ENCODE measurements around the gene M1AP.

M1AP gene

GRCh38 chr2:74540291-74540690, 107.8 kb downstream of the M1AP start:
- DNase-seq = no peak

DNA sequence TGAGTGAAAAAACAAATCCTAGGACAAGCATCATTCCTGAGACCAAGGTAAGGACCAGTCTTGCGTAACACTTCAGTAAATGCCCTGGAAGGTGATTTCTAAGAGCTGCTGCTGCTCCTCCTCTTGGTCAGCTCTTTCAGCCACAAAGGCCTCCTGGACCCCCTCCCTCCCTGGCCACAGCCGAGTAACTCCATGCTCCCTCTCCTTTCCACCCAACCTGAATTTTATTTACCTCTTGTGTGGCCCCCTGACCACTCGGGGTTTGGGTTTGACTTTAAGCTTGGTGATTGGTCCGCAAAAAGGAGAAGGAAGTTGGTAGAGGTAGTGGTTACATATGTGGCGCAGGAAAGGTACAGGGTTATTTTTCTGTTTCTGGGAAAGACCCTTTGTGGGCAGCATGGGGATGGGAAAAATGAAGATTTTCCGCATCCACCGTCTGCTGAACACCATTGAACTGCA, 109.2 kb downstream of the M1AP start:
- DNase-seq = no peak

GRCh38 chr2:74537140-74537539, 111.0 kb downstream of the M1AP start:
- no peak for DNase-seq

DNA sequence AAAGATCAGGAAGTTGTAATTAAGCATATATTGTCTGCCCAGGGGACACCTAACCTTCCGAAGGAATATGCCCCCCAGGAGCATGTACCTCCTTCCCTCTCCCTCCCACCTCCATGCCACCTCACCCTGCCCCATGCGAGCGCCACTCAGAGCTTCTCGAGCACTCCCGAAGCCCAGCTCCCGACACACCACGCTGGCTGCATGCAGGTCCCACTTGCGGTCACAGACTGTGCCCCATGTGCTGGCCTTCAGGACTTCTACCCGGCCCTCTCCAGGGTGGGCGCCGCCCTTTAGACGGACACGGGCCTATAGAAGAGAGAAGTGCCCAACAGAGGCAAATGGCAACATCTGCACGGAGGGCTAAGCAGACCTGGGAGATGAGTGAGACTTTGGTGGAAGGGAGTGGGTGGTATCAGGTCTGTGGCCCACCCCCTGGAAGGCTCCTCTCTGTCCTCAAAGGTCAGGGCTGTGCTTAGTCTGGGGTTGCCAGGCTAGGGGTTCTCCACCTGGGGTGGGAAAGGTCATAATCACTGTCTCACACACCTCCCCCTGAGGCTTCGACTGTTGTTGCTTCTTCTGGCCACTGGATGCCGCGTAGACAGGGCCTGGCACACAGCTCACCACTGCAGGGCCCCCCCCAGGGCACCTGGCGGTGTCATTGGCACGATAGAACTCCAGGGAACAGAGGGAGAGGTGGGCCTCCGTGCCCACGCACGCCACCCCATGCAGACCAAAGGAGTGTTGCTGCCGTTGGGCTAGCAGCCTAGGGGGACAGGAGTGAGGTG, 111.8 kb downstream of the M1AP start:
- DNase-seq = no peak

DNA sequence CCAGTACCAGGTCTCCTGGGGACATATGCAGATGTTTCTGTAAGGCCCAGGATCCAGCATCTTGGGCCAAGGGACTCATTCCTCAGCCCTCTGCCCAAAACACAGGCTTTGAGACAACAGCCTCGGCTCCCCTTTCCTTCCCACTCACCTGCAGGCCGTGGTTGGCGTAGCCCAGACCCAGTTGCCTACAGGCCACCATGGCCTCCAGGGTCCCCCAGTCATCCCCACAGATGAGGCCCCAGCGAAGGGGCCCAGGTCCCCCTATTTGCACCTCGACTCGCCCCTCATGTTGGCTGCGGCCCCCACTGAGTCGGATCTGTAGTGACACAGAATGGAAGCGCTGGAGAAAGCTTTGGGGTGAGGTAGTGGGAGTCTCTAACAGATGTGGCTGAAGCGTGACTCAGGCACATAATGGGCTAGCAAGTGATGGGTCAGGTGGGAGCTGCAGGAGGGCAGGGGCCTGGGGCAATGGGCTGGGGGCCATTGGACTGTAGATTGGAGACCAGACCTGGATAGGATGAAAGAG, 112.6 kb downstream of the M1AP start:
- no peak for DNase-seq

DNA sequence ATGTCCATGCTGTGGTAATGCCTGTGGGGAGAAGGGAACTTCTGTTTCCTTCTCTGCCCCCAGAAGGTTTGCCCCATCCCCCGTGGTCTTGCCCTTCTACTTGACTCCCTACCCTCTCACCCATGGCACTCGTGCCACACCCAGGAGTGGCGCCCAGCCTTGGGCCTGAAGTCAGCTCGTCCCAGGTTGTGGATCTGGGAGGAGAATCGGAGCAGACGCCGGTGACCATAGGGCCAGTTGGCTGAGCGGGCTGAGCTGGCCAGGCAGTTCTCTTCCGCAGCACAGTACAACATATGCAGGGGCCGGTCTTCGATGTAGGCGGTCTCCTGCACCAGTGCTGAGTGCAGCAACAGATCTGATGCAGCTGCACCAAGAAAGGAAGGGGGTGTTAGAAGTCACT, 113.7 kb downstream of the M1AP start:
- DNase-seq = no peak

DNA sequence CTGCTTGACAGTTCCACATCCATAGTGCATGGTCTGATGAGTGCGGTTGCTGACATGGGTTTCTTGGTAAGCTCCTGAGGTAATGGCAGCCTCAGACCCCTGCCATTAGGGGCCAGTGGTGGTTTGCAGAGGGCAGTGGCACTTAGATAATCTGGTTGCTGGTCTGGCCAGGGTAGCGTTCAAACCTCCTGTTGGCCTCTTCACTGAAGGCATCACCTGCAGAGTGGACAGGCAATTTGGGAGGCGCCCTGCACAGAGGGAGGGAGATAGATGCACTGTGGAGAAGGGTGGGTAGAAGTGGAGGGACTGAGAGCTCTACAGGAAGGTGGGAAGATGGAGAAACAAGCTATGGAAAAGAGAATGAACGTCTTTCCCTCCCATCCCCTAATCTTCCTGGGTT, 114.7 kb downstream of the M1AP start:
- DNase-seq = no peak

- no peak for DNase-seq
These were observed 115.9 kb downstream of the M1AP start for GRCh38 chr2:74532222-74532621.

DNA sequence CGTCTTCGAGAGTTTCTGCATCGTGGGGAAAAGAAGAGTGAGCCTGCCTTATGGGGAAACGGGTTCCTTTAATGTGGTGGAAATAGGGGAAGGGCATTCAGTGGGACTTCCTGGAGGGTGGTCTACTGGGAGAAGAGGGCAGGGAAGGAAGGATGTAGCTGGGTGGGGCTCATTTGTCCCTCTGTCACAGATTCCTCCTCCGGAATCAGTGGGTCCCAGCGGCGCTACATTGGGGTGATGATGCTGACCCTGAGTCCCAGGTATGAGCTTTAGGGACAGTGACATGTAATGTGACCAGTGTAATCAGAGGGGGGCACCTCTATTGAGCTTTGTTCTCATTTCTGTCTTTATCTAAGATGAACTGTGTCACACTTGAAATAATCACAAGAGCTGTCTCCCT, 116.5 kb downstream of the M1AP start:
- no peak for DNase-seq

- peak in 1 of 2 donors; percentile 33 for DNase-seq
These were observed 117.6 kb downstream of the M1AP start for GRCh38 chr2:74530239-74531187.

- DNase-seq = peak; percentile 85 to 89
These were observed 118.5 kb downstream of the M1AP start, which contains the start of the genes AUP1 and HTRA2 for GRCh38 chr2:74529357-74530238. TSS of gene AUP1 (minus strand) at chr2:74529706. CDS start at chr2:74529629, 77 bp downstream. TSS of gene HTRA2 (plus strand) at chr2:74529933. CDS start at chr2:74530007, 74 bp downstream.

DNA sequence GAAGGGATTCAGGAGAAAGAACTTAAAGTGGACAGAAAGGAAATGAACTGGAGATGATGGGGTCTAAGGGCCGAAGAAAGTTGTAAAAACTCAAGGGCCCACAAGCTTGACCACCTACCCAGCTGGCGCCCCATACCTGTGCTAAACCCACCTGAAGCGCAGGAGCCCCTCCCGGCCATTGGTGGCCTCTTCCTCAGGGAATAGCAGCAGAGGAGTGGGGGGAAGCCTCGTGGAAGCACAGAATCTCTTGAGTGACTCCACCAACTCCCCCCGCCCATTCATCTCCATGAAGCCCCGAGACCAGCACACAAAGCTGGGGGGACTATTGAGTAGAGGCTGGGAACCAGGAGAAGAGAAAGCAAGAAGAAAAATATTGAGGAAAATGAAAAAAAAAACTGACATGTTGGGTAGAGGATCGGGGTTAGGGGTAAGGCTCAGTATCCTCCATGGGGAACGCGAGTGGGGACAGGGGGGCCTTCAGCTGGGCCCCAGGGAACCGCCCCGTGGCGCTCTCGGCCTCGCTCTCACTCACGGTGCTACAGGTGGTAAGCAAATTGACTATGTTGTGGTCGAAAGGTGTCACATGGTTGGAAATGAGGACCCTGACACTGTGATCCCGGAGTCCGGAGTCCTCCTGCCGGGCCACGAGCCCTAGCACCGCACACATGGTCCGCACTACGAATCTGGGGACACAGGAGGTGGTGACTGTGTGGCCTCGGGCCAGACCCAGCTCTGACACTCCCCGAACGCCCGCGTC, 119.4 kb downstream of the M1AP start:
- no peak for DNase-seq

DNA sequence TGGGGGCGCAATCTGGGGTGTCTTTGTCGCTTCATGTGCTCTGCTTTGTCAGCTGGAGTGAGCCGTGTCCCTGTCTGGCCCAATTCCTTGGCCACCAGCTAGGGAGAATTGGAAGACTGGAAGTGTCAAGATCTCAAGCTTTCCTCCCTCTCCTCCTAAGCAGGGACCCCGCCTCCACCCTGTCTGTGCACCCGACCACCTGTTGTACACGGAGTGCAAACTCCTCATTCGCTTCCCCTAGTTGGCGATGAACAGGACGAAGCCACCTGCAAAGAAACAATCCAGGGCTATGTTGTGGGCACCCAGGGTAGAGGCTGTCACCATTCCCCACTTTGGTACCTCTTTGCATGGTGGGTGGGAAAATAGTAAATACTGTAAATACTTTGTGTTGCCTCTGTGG, 120.4 kb downstream of the M1AP start:
- no peak for DNase-seq

DNA sequence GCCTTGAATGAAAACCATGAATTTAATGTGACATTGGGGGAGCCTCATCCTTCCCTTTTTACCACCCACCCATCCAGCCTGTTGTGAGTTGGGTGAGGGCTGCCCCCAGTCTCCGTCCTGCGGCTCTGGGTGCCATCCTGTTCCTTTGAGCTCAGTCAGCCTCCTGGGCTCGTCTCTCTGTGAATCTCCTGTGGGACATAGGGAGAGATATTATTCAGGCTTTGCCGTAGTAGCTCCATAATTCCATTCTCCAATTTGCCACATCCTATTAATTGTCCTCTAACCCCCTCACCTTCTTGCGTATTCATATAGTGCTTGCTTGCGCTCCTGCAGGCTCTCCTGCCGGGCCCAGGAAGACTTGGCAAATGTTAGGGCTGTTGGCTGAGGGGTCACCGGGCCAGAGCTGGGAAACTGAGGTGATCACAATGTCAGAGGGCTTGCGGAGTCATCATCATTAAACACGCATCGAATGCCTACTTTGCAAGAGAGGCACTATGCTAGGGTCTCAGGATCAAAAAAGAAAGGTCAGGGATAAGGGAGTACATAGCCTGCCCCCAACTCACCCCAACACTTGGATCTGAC, 121.4 kb downstream of the M1AP start:
- DNase-seq = no peak

- DNase-seq = no peak
These were observed 122.1 kb downstream of the M1AP start, which contains the start of gene DQX1 for GRCh38 chr2:74525717-74526648. TSS of gene DQX1 (minus strand) at chr2:74526231. CDS start at chr2:74525729, 502 bp downstream.

- no peak for DNase-seq
These were observed 123.0 kb downstream of the M1AP start for GRCh38 chr2:74524955-74525716.

GRCh38 chr2:74524005-74524404, 124.1 kb downstream of the M1AP start:
- no peak for DNase-seq

GRCh38 chr2:74522516-74522915, 125.6 kb downstream of the M1AP start:
- DNase-seq = no peak

DNA sequence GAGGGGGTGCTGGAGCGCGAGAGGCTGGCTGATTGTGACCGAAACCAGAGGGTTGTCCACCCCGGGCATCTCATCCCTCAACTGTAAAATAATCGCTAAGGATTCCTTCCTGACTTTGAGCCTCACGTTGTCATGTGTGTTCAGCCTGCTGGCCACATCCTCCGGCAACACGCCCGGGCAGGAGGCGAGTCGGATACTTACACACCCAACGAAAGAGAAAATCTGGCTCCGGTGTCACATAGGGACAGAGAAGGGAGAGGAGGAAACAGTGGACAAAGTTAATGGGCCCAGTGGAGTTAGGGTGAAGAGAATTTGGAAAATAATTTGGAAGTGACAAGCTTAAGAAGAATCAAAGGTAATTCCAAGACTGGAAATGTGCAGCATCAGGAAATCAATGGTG, 131.5 kb downstream of the M1AP start:
- DNase-seq = no peak
